Esophagus (tissue), 2 donors: ENCODE data around the gene PPP1R11. TPM values are rescaled to one million over a fixed set of nuclear protein-coding genes. Genes with fewer than 3 reads are reported as not detected.

Experiments used
- polyA plus RNA-seq, 2 donors: library from polyadenylated mRNA; stranded (reverse); fragments of 200-250 nt; gene quantifications; one replicate each; pipeline ENCODE4 v1.2.3, GENCODE V29; 2013
- donor health status: healthy with polysubstance abuse.
- donor health status: Bipolar disorder and iron deficiency.

PPP1R11 gene
- polyA plus RNA-seq, 2 donors = 41.0 to 54.8 TPM

Other genes with a start within 250 kb of the PPP1R11 start
- gene HLA-G, start 239.4 kb upstream of the PPP1R11 start, polyA plus RNA-seq = under 1 TPM; 0.07 to 0.12 TPM
- gene HLA-A, start 124.7 kb upstream of the PPP1R11 start, polyA plus RNA-seq = 100 to 1,000 TPM; 197 to 259 TPM
- 10 to 100 TPM; 22.6 to 48.0 TPM for gene POLR1H, start 5.9 kb upstream of the PPP1R11 start, polyA plus RNA-seq
- gene RNF39, start 8.6 kb downstream of the PPP1R11 start, polyA plus RNA-seq = 10 to 100 TPM; 11.8 to 15.6 TPM
- under 1 TPM; 0.11 to 0.22 TPM for gene TRIM31, start 45.9 kb downstream of the PPP1R11 start, polyA plus RNA-seq
- gene TRIM40, start 68.9 kb downstream of the PPP1R11 start, polyA plus RNA-seq = under 1 TPM in 1 of 2 donors, not detected in 1; 0.02 TPM
- gene TRIM10, start 94.0 kb downstream of the PPP1R11 start, polyA plus RNA-seq = not detected
- gene TRIM15, start 96.3 kb downstream of the PPP1R11 start, polyA plus RNA-seq = not detected
- gene TRIM26, start 146.2 kb downstream of the PPP1R11 start, polyA plus RNA-seq = 10 to 100 TPM; 33.3 to 40.2 TPM